Measurements from ENCODE around the gene ZCCHC14. TPM values are rescaled to one million over a fixed set of nuclear protein-coding genes. Genes with fewer than 3 reads are reported as not detected.

Gene ZCCHC14
- total RNA-seq, 1 donor from 2014 or later, result 28.0 TPM

DNA sequence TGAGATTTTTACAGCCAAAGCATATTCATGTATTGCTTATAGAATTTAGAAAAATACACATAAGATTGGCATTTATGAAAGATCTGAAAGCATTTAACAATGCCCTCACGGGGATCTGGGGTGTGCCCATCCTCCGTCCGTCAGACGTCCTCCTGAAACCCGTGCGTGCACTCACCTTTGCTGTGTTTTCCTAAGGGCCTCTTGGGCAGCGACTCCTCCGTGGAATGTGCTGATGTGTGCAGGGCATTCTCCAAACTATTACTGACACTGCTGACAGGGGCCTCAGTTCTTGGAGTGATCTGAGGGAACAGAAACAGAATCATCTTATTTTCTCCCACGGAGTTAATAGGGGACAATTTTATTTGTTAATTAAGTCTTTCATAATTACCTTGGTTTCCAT lies 33.0 kb downstream of the ZCCHC14 start:
- no peak overlapping the region for H3K4me3 Mint-ChIP-seq (ENCODE audit: unreplicated experiment)
- no peaks in the 10 kb centered on the region for H3K27me3 Mint-ChIP-seq (ENCODE audit: low read depth)
- TF ChIP-seq, protein P1, sequence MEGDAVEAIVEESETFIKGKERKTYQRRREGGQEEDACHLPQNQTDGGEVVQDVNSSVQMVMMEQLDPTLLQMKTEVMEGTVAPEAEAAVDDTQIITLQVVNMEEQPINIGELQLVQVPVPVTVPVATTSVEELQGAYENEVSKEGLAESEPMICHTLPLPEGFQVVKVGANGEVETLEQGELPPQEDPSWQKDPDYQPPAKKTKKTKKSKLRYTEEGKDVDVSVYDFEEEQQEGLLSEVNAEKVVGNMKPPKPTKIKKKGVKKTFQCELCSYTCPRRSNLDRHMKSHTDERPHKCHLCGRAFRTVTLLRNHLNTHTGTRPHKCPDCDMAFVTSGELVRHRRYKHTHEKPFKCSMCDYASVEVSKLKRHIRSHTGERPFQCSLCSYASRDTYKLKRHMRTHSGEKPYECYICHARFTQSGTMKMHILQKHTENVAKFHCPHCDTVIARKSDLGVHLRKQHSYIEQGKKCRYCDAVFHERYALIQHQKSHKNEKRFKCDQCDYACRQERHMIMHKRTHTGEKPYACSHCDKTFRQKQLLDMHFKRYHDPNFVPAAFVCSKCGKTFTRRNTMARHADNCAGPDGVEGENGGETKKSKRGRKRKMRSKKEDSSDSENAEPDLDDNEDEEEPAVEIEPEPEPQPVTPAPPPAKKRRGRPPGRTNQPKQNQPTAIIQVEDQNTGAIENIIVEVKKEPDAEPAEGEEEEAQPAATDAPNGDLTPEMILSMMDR (IDR thresholded peaks at IDR 0.05), result no peak
- no peak overlapping the region for H3K27ac Mint-ChIP-seq (ENCODE audit: unreplicated experiment)
- H3K36me3 Mint-ChIP-seq (ENCODE audit: low read depth), result peaks cover 2% of the 10 kb centered on the region
- DNase-seq (ENCODE audit: low spot score), result peak; percentile 21
- H3K9me3 Mint-ChIP-seq (ENCODE audit: low read depth), result no peaks in the 10 kb centered on the region
- H3K4me1 Mint-ChIP-seq (ENCODE audit: low read depth), result peaks cover 57% of the 10 kb centered on the region

DNA sequence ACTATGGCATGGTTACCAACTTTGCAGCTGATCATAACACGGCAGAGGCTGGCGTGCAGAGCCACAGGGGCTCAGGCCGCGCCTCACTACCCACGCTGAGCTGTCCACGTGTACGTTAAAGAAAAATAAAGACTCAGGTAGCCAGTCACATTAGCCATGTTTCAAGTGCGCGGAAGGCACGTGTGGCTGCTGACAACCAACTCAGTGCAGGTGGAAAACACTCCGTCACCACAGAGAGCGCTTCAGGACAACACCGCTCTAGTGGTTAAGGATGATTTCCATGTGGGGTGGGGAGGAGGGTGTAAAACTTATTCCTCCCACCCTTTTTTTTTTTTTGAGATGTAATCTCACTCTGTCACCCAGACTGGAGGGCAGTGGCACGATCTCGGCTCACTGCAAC lies 33.8 kb downstream of the ZCCHC14 start:
- Mint-ChIP-seq H3K27me3 (ENCODE audit: low read depth) (no peaks in the 10 kb centered on the region), H3K9me3 (ENCODE audit: low read depth) (no peaks in the 10 kb centered on the region), H3K4me1 (ENCODE audit: low read depth) (peaks cover 48% of the 10 kb centered on the region), H3K4me3 (ENCODE audit: unreplicated experiment) (no peak overlapping the region), H3K36me3 (ENCODE audit: low read depth) (peaks cover 2% of the 10 kb centered on the region), H3K27ac (ENCODE audit: unreplicated experiment) (peak overlapping the region; percentile 58)
- TF ChIP-seq, protein P1 (IDR thresholded peaks at IDR 0.05), result no peak
- DNase-seq (ENCODE audit: low spot score), result peak; percentile 33

DNA sequence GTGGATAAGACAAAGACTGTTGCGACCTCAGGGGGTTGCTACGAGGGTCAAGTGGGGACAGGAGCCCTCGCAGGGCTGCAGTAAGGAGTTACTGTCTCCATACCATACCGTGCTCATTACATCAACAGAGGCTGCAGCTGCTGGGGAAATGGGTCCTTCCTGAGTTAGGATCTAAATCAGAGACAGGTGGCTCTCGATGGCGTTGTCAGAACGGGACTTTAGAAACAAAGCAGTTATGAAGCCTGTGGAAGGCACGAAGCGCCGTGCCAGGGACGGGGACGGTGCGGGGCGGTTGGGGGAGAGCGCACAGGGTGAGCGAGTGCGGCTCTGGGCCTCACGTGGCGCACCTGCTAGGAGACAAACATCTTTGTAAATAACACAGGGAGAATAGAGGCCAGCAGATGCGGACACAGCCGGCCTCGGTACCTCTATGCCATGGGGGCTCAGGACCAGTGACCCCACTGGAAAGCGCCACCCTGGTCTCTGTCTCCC lies 34.4 kb downstream of the ZCCHC14 start:
- Mint-ChIP-seq H3K4me3 (ENCODE audit: unreplicated experiment) (no peak overlapping the region), H3K4me1 (ENCODE audit: low read depth) (peaks cover 43% of the 10 kb centered on the region), H3K27ac (ENCODE audit: unreplicated experiment) (peak overlapping the region; percentile 94), H3K27me3 (ENCODE audit: low read depth) (no peaks in the 10 kb centered on the region), H3K36me3 (ENCODE audit: low read depth) (peaks cover 5% of the 10 kb centered on the region), H3K9me3 (ENCODE audit: low read depth) (no peaks in the 10 kb centered on the region)
- DNase-seq (ENCODE audit: low spot score), result peak; percentile 59
- TF ChIP-seq, protein P1 (IDR thresholded peaks at IDR 0.05), result no peak

DNA sequence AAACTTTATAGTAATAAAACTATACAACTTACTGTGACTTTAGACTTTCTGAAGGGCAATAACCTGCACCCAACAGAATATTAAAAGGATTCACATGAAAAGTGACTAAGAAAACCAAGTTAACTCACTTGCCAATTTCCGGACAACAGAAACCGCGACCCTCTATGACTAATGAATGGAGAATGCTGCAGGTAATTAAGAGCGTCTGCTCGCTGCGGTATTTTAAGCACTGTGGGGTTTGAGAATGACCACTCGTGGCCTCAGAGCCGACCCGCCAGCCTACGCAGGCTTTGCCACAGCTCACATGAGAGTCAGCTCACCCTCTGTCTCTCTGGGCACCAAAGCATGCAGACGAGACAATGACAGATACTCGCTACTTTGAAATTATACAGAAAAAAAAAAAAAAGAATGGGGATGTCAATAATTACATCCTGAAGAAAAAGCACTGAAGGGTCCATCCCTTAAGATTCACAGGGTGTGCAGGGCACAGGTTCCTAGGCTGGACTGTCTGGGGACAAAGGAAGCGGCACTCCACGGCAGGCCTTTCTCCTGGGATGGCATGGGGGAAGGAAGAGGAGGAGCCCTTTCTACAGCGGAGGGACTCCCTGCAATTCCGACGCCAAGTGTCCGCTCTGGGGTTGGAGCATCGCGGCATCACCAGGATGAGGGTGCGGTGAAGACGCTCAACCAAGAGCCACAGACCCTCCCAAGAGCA lies 35.0 kb downstream of the ZCCHC14 start:
- peaks cover 41% of the 10 kb centered on the region for H3K4me1 Mint-ChIP-seq (ENCODE audit: low read depth)
- no peak overlapping the region for H3K4me3 Mint-ChIP-seq (ENCODE audit: unreplicated experiment)
- H3K36me3 Mint-ChIP-seq (ENCODE audit: low read depth), result peaks cover 7% of the 10 kb centered on the region
- H3K27me3 Mint-ChIP-seq (ENCODE audit: low read depth), result no peaks in the 10 kb centered on the region
- peak overlapping the region; percentile 94 for H3K27ac Mint-ChIP-seq (ENCODE audit: unreplicated experiment)
- H3K9me3 Mint-ChIP-seq (ENCODE audit: low read depth), result no peaks in the 10 kb centered on the region
- TF ChIP-seq, protein P1 (IDR thresholded peaks at IDR 0.05), result no peak
- peak; percentile 67 for DNase-seq (ENCODE audit: low spot score)

DNA sequence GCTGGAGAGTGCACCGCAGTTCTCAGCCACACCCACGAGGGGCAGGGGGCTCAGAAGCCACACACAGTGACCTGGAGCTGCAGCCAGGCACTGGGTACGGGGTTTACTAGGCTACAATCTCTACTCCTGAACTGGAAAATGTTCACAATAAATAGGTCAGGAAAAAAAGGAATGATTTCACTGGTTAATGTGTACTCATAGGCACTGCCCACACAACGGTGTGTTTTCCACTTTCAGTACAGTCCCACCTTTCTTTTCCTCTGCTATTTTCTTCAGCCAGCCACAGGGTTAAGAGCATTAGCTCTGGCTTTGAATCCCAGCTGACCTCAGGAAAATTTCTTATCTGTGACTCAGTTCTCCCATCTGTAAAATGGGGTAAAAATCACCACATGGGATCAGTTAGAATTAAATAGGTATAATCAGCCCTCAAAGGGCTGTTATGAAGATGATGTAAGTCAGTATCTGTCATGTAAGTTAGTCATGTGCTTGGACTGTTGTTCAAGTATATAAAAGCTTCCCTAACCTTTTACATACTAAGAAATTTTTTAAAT lies 35.7 kb downstream of the ZCCHC14 start:
- Mint-ChIP-seq H3K9me3 (ENCODE audit: low read depth) (no peaks in the 10 kb centered on the region), H3K4me3 (ENCODE audit: unreplicated experiment) (no peak overlapping the region), H3K36me3 (ENCODE audit: low read depth) (peaks cover 10% of the 10 kb centered on the region), H3K27ac (ENCODE audit: unreplicated experiment) (peak overlapping the region; percentile 94), H3K4me1 (ENCODE audit: low read depth) (peaks cover 39% of the 10 kb centered on the region), H3K27me3 (ENCODE audit: low read depth) (no peaks in the 10 kb centered on the region)
- peak; percentile 37 for DNase-seq (ENCODE audit: low spot score)
- TF ChIP-seq, protein P1 (IDR thresholded peaks at IDR 0.05), result no peak
